SU-DHL-6 (cell line): Measurements from ENCODE around the gene TPRX1.

Experiments used
- H2AFZ ChIP-seq: fragments of 200-600 bp; sonication (generic); 2 replicates; pipeline ENCODE4 v1.6.1; 2014; ENCODE audit warnings: low read depth, mild to moderate bottlenecking, moderate library complexity, mixed read lengths, antibody characterized with exemption, low read length; ENCODE audit not compliant: severe bottlenecking
- H3F3A ChIP-seq: fragments of 200-600 bp; shearing (Covaris generic); 2 replicates; pipeline ENCODE4 v1.6.0; 2016; ENCODE audit warnings: antibody characterized with exemption, mild to moderate bottlenecking; ENCODE audit not compliant: insufficient read depth
- H3K27ac ChIP-seq: fragments of 200-600 bp; sonication (generic); 2 replicates; pipeline ENCODE4 v1.5.1; 2016; ENCODE audit warnings: low read depth, mild to moderate bottlenecking, low read length, moderate library complexity, mixed read lengths
- H3K27me3 ChIP-seq: fragments of 200-600 bp; sonication (generic), shearing (Covaris generic); 2 replicates; pipeline ENCODE4 v1.6.0; 2014; ENCODE audit warnings: mild to moderate bottlenecking, low read length
- H3K36me3 ChIP-seq: fragments of 200-600 bp; sonication (generic); 2 replicates; pipeline ENCODE4 v1.6.1; 2014; ENCODE audit warnings: mild to moderate bottlenecking, low read length, mixed read lengths
- H3K4me2 ChIP-seq: fragments of 300-600, 200-600 bp; shearing (Covaris generic), sonication (generic); 2 replicates; pipeline ENCODE4 v1.6.0; 2014; ENCODE audit warnings: low read length, low read depth, mild to moderate bottlenecking; ENCODE audit not compliant: poor library complexity, severe bottlenecking
- H3K4me3 ChIP-seq: fragments of 200-600 bp; sonication (generic); 2 replicates; pipeline ENCODE4 v1.5.1; 2014; ENCODE audit warnings: antibody characterized with exemption, low read length, mild to moderate bottlenecking, mixed read lengths; ENCODE audit not compliant: insufficient read depth, poor library complexity, severe bottlenecking
- H3K79me2 ChIP-seq: fragments of 200-600 bp; sonication (generic); 2 replicates; pipeline ENCODE4 v1.6.1; 2014; ENCODE audit warnings: mild to moderate bottlenecking, low read length, moderate library complexity; ENCODE audit not compliant: insufficient read depth
- H3K9ac ChIP-seq: fragments of 200-600 bp; sonication (generic); 2 replicates; pipeline ENCODE4 v1.7.0; 2014; ENCODE audit warnings: mild to moderate bottlenecking, low read length
- H3K9me2 ChIP-seq: fragments of 200-600 bp; sonication (generic); replicated peaks from 2 replicates; pipeline ENCODE4 v1.6.1; 2014; ENCODE audit warnings: low read length; ENCODE audit not compliant: insufficient read depth
- H3K9me3 ChIP-seq: fragments of 200-600 bp; sonication (generic); 2 replicates; pipeline ENCODE4 v1.6.1; 2014; ENCODE audit warnings: low read length, mixed read lengths; ENCODE audit not compliant: insufficient read depth
- H4K20me1 ChIP-seq: fragments of 200-600 bp; sonication (generic); 2 replicates; pipeline ENCODE4 v1.6.1; 2014; ENCODE audit warnings: low read depth, mild to moderate bottlenecking, antibody characterized with exemption, low read length, moderate library complexity, mixed read lengths
- EZH2phosphoT487 ChIP-seq: fragments of 200-600 bp; sonication (generic), shearing (Covaris generic); conservative IDR thresholded peaks from 2 replicates; pipeline ENCODE4 v1.6.1; 2018; ENCODE audit warnings: mild to moderate bottlenecking, antibody characterized with exemption, low read length, moderate library complexity, mixed read lengths
- TF ChIP-seq, protein P1 (sequence below): fragments of 200-600 bp; sonication (generic); IDR thresholded peaks from one replicate; pipeline ENCODE4 v1.5.1; 2017; ENCODE audit warnings: antibody characterized with exemption, mild to moderate bottlenecking, low read length, moderate library complexity; ENCODE audit not compliant: insufficient read depth, poor library complexity, severe bottlenecking

Gene TPRX1

DNA sequence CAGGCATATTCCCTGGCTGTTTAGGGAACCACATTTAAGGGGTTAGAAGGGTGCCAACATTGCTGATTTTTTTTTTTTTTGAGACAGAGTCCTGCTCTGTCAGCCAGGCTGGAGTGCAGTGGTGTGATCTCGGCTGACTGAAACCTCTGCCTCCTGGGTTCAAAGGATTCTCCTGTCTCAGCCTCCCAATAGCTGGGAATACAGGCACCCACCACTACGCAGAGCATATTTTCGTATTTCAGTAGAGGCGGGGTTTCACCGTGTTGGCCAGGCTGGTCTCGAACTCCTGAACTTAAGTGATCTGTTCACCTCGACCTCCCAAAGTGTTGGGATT, 9.6 kb upstream of the TPRX1 start:
- Histone ChIP-seq H4K20me1 (no peaks in the 10 kb centered on the region), H3K36me3 (no peaks in the 10 kb centered on the region), H2AFZ (no peak overlapping the region), H3K4me2 (no peak overlapping the region), H3K79me2 (no peaks in the 10 kb centered on the region), H3K9me3 (no peaks in the 10 kb centered on the region), H3K27me3 (no peaks in the 10 kb centered on the region), H3F3A (no peaks in the 10 kb centered on the region), H3K4me3 (no peak overlapping the region), H3K9me2 (no peaks in the 10 kb centered on the region), H3K27ac (no peak overlapping the region), H3K9ac (no peak overlapping the region)
- TF ChIP-seq EZH2phosphoT487, result no peak
- TF ChIP-seq, protein P1, sequence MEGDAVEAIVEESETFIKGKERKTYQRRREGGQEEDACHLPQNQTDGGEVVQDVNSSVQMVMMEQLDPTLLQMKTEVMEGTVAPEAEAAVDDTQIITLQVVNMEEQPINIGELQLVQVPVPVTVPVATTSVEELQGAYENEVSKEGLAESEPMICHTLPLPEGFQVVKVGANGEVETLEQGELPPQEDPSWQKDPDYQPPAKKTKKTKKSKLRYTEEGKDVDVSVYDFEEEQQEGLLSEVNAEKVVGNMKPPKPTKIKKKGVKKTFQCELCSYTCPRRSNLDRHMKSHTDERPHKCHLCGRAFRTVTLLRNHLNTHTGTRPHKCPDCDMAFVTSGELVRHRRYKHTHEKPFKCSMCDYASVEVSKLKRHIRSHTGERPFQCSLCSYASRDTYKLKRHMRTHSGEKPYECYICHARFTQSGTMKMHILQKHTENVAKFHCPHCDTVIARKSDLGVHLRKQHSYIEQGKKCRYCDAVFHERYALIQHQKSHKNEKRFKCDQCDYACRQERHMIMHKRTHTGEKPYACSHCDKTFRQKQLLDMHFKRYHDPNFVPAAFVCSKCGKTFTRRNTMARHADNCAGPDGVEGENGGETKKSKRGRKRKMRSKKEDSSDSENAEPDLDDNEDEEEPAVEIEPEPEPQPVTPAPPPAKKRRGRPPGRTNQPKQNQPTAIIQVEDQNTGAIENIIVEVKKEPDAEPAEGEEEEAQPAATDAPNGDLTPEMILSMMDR, result no peak

DNA sequence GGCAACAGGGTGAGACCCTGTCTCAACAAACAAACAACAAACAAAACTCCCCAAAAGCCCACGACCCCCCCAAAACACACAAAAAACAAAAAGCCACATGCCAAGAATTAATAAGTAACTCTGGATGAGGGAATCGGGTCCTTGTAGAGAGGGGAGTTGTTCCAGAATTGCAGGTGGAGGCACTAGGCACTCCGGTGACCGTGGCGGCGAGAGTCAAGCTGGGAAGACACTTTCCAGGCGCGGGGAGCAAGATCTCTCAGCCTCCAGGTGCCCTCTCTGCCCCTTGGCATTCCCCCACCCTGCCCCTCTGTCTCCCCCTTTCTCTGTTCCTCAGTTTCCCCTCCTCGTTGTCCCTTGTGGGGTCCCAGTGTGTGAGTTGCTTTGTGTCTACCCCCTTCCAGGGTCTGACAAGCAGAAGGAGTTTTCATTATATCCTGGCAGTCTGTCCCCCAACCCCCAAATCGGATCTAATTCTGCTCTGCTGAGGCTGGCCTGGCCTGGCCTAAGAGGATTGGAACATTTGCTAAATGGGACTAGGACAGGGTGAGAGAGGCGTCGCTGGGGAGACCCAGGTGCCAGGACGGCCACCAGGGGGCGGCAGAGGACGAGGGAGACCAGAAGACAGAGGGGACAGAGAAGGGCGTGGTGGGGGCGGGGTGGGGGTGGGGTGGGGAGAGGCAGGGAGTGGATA, 9.1 kb upstream of the TPRX1 start:
- H3F3A ChIP-seq, result no peaks in the 10 kb centered on the region
- H3K4me3 ChIP-seq, result no peak overlapping the region
- no peaks in the 10 kb centered on the region for H4K20me1 ChIP-seq
- H3K9me2 ChIP-seq, result no peaks in the 10 kb centered on the region
- no peak overlapping the region for H3K27ac ChIP-seq
- no peak overlapping the region for H2AFZ ChIP-seq
- no peaks in the 10 kb centered on the region for H3K9me3 ChIP-seq
- H3K36me3 ChIP-seq, result no peaks in the 10 kb centered on the region
- TF ChIP-seq, protein P1, result peak; percentile 73
- TF ChIP-seq EZH2phosphoT487, result no peak
- no peak overlapping the region for H3K9ac ChIP-seq
- no peaks in the 10 kb centered on the region for H3K79me2 ChIP-seq
- no peaks in the 10 kb centered on the region for H3K27me3 ChIP-seq
- H3K4me2 ChIP-seq, result no peak overlapping the region

DNA sequence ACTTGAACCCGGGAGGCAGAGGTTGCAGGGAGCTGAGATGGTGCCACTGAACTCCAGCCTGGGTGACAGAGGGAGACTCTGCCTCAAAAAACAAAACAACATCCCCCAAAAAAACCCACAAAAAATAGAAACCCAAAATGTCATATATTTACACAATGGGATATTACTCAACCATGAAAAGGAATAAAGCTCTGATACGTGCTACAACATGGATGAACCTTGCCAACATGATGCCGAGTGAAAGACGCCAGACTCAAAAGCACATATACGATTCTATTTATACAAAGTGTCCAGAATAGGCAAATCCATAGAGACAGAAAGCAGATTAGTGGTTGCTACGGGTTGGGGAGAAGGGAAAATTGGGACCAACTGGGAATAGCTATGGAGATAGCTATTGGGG, 2.1 kb upstream of the TPRX1 start:
- Histone ChIP-seq H3K9ac (no peak overlapping the region), H3K9me3 (no peaks in the 10 kb centered on the region), H3F3A (no peaks in the 10 kb centered on the region), H3K27me3 (no peaks in the 10 kb centered on the region), H3K4me3 (no peak overlapping the region), H3K79me2 (no peaks in the 10 kb centered on the region), H3K27ac (no peak overlapping the region), H3K4me2 (no peak overlapping the region), H4K20me1 (no peaks in the 10 kb centered on the region), H3K9me2 (no peaks in the 10 kb centered on the region), H3K36me3 (no peaks in the 10 kb centered on the region), H2AFZ (no peak overlapping the region)
- TF ChIP-seq, protein P1, result no peak
- TF ChIP-seq EZH2phosphoT487, result no peak
